T1000 (cell line): Measurements from ENCODE around the gene MGAT5B.
"Not testable (repeated sequence)": the region's sequence is repeated elsewhere in the genome, so short reads cannot be mapped to it uniquely, and the experiment has no call there.

Experiments
- DNase-seq: peaks from one replicate; lab custom pipeline; 2025; ENCODE audit warnings: mixed read lengths; lab: John Stamatoyannopoulos, UW

Gene MGAT5B

GRCh38 chr17:76951375-76951905 is 83.2 kb downstream of the MGAT5B start:
- DNase-seq, result no peak

- no peak for DNase-seq
Observed at GRCh38 chr17:76952402-76952801, 84.2 kb downstream of the MGAT5B start.

GRCh38 chr17:76953066-76953465 is 84.9 kb downstream of the MGAT5B start:
- DNase-seq, result no peak

- peak; percentile 65 for DNase-seq
Observed at GRCh38 chr17:76953946-76954345, 85.7 kb downstream of the MGAT5B start.

- DNase-seq, result no peak
Observed at GRCh38 chr17:76955191-76955590, 87.0 kb downstream of the MGAT5B start.

- no peak for DNase-seq
Observed at GRCh38 chr17:76956846-76957540, 88.8 kb downstream of the MGAT5B start.

GRCh38 chr17:76957678-76958464 is 89.7 kb downstream of the MGAT5B start:
- no peak for DNase-seq

- no peak for DNase-seq
Observed at GRCh38 chr17:76958974-76959373, 90.8 kb downstream of the MGAT5B start.

- no peak for DNase-seq
Observed at GRCh38 chr17:76961869-76962268, 93.7 kb downstream of the MGAT5B start.

GRCh38 chr17:76962858-76963257 is 94.7 kb downstream of the MGAT5B start:
- DNase-seq, result no peak

- no peak for DNase-seq
Observed at GRCh38 chr17:76966016-76966415, 97.8 kb downstream of the MGAT5B start.

GRCh38 chr17:76966486-76967181 is 98.4 kb downstream of the MGAT5B start:
- DNase-seq, result no peak

GRCh38 chr17:76967762-76968161 is 99.6 kb downstream of the MGAT5B start:
- DNase-seq, result no peak

- no peak for DNase-seq
Observed at GRCh38 chr17:76968707-76969597, 100.7 kb downstream of the MGAT5B start.

- peak; percentile 6 for DNase-seq
Observed at GRCh38 chr17:76969598-76970172, 101.5 kb downstream of the MGAT5B start.

GRCh38 chr17:76970228-76970627 is 102.0 kb downstream of the MGAT5B start:
- not testable (repeated sequence) for DNase-seq

GRCh38 chr17:76972046-76972641 is 103.9 kb downstream of the MGAT5B start:
- DNase-seq, result no peak

- no peak for DNase-seq
Observed at GRCh38 chr17:76973040-76973439, 104.8 kb downstream of the MGAT5B start.

- DNase-seq, result no peak
Observed at GRCh38 chr17:76974721-76975120, 106.5 kb downstream of the MGAT5B start.

- not testable (repeated sequence) for DNase-seq
Observed at GRCh38 chr17:76978050-76978449, 109.8 kb downstream of the MGAT5B start.
